CD4-positive, alpha-beta T cell treated with Interleukin-10 for 1 hour (primary cell): Measurements from ENCODE around the gene PES1.
"Not testable (repeated sequence)": the region's sequence is repeated elsewhere in the genome, so short reads cannot be mapped to it uniquely, and the experiment has no call there.

ENCODE experiments used
- DNase-seq: peaks from one replicate; pipeline ENCODE4 v3.0.0-alpha.2; 2020

PES1 gene

DNA sequence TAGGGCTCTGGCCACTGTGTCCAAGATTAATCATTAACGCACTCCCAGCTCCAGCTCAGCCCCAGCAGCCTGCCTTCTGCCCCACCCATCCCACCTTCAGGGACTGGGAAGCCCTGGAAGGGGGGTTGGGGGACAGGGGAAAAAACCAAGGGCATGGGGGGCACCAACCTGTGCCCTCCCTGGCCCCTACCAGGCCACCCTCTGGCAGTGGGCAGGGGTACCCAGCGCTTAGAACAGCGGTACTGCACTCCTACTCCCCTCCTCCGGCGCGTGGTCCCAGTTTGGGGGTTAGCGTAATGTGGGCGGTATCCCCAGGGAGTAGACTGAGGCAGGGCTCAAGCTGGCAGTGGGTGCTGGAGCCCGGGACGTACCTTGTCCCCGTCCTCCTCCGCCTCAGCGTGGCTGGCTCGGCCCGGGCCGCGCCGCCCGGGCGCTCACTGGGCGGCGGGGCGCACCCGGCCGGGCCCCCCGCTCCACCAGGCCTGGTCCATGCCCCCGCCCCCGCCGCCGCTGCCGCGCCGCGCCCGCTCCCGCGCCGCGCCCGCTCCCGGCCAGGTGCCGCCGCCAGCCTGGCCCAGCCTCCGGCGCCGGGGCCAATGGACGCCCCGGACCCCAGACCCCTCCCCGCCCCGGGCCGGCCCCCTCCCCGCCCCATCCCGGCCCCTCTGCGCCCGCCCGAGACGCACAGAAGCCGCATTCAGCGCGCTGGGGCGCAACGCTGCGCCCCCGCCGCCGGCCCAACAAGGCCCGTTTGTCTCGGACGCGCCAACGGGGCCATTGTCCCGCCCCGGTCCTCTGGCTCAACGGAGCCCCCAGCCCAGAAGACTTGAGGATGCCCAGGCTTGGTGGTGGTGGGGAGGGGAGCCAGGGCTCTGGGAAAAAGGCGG lies 17.4 kb downstream of the PES1 start, which contains the start of gene GAL3ST1:
TSS of gene GAL3ST1 (minus strand) at position 571 of the 887 bp plus-strand sequence. CDS start 17,273 bp downstream, outside the sequence.
- no peak for DNase-seq

DNA sequence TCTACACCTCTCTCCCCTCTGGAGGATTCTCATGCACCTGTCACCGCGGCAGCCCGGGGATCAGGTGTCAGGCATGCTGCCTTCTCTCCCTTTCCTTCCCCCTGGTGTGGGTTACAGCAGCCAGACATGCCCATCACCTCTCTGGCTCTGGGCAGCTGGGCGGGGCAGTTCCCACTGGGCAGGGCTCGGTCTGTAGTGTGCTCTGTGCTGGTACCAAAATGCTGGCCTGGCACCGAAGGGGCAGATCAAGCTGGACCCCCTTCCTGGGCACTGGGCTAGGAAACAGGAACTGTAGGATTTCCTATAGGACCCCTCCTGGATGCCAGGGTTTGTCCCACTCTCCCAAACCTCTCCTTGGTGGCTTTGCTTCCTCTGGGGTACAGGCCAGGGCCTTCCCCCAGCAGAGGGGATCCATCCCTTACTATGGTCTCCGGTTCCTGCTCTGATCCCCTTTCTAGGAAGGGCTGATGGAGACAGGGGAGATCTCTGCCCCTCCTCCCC lies 18.1 kb downstream of the PES1 start:
- DNase-seq: no peak

DNA sequence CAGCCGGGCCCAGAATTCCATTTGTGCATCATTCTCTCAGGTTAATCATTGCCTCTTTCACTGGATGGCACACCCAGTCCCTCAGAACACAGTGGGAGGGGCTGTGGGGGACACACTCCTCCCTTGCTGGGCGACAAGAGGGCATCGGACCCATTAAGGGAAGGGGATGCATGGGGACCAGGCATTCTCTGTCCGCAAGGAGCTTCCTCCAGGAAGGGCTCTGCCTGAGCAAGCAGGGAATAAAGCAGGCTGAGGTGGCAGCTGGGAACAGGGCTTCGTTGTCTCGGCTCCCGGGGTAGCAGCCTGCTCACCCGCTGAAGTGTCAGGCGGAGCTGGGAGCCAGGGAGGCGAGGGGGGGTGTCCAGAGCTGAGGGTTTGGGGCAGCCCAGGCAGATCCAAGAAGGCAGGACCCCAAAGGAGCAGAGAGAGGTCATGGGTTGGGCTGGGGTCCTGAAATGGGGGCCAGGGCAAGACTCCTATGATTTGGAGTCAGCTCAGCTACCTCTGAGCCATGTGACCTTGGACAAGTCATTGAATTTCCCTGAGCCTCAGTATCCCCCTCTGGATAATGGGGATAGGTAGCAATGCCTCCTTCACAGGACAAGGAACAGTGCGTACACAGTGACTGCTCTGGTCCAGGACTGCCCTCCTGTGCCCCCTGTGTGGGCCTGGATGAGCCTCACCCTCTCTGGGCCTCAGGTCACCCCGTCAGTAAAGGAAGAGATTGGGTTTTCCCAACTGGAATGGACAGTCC lies 18.7 kb downstream of the PES1 start:
- no peak for DNase-seq

DNA sequence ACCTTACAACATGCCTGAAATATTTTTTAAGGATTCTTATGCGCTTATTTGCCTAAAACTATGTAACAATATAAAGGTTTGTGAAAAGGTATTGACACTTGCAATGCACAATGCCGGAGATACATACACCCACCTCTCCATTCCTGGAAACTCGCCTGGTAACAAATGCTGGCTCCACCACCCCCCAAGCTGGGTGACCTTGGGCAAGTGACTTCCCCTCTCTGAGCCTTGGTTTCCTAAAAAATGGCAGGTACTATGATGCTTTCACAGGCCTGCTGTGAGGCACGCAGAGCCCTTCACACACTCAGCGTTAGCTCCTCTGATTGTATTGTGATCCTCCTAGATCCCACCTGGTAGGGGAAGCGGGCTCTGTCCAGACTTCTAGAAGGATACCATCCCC lies 19.5 kb downstream of the PES1 start:
- DNase-seq: no peak

DNA sequence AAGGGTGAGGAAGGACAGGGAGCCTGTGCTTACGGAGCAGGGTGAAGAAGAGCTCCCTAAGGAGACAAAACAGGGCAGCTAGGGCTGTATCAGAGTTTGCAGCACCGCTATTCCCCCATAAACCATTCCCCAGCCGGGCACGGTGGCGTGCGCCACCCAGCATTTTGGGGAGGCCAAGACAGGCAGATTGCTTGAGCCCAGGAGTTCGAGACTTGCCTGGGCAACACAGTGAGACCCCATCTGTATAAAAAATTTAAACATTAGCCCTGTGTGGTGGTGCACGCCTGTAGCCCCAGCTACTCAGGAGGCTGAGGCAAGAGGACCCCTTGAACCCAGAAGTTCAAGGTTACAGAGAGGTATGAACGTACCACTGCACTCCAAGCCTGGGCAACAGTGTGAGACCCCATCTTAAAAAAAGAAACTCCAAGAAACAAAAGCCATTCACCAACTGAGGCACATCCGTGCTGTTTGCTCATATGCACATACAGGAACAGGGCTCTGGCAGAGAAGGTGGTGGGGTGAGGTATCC lies 22.0 kb downstream of the PES1 start:
- no peak for DNase-seq

DNA sequence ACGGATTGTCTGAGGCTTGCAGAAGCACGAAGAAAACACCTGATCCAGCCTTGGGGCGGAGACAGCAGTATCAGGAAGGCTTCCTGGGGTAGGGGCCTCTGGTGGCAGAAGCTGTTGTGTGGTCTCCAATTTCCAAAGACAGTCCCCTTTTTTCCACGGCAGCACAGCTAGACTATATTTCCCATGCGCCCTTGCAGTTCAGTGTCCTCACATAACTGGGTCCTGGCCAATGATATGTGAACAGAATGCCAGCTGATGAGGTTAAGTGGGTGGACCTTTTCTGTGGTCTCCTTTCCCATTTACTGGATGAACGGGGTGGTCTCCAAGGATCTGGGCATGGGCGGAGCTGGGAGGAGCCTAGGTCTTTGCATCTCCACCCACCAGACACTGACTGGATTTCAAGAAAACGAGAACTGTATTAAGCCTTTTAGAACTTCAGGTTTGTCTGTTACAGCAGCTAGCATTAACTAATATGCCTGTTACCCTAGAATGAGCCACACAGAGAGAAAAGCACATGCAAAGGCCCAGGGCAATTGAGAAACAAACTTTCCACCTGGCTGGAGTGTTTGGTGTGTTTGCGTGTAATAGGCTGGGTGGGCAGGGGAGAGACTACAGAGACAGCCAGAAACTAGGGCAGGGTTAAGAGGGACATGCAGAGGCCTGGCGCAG lies 23.4 kb downstream of the PES1 start:
- no peak for DNase-seq

DNA sequence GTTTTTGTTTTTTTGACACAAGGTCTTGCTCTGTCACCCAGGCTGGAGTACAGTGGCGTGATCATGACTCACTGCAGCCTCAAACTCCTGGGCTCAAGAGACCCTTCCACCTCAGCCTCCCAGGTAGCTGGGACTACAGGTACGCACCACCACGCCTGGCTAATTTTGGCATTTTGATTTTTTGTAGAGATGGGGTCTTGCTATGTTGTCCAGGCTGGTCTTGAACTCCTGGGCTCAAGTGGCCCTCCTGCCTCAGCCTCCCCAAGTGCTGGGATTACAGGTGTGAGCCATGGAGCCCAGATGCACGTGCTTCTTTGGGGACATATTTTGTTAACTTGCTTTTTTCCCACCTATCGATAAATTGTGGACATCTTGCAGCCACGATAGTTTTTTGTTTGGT lies 24.4 kb downstream of the PES1 start:
- DNase-seq: not testable (repeated sequence)

DNA sequence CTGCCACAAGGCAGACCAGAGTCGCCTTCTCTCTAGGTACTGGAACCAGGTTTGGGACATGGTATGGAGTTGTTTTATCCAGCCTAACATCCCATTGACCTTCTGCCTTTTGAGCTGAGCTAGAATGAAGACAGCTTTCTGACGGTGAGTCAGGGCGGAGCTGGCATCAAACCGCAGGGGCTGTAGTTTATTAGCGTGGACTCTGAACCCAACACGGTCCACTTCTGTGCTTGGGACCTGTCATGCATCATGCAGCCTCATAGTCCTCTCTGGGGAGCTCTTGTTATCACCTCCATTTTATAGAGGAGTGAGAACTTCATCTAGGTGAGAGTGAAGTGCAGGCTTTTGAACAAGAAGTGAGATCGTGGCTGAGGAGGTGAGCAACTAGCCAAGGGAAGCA lies 25.6 kb downstream of the PES1 start:
- no peak for DNase-seq

DNA sequence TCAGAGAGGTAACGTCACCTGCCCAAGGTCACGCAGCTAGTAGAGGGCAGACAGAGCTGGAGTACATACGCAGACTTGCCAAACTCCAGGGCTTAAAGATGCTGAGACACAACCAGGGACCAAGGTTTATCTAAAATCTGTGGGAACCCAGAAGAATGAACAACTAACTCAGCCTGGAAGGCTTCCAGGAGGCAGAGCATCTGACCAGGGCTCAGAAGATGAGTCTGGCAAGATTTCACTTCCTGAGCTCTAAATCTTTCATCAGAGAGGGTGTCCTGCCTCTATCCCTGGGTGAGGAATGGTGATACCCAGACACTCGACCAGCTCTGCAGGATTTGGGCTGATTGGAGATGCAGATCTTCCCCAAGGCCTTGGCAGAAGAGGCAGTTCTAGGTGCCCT lies 26.4 kb downstream of the PES1 start:
- DNase-seq: no peak

DNA sequence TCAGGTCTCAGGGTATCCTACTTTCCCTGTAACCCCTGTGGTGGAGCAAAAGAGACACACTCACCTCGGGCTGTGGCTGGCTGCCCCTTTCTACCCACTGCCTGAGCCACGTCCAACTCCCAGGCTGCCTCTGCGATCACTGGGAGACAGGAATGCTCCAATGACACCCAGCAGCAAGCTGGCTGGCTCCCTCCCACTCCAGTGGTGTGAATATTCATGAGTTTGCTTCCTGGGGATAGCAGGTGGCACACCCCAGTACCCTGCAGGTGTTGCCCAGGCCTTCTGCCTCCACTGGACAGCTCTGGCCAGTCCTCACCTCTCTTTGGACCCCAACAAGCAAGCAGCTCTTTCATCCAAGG lies 27.0 kb downstream of the PES1 start:
- no peak for DNase-seq

DNA sequence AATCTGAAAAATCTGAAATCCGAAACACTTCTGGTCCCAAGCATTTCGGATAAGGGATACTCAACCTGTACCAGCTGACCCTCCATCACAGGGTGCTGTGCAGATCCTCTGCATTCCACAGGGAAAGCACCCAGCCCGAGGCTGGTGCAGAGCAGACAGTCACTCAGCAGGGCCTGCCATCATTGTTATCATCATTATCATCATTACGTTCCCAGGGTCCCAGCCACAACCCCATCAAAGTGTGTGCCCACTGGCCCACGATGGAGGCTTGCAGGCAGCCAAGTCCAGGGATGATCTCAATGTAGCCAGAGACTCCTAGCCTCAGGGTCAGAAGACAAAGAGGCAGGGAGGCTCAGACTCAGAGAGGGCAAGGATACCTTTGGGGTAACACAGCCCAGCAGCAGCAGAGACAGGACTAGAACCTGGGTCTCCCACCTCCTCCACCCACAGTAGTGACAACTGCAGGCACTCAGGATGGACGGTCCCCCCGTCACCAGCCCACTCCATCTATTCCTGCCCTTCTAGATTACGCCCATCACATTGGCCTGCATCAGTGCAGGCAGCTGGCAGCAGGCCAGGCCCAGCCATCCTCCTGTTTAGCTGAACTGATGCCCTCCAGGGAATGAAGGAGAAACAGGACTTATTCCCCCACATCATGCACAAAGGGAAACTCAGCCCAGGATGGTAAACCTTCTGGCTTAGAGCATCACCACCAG lies 27.5 kb downstream of the PES1 start:
- DNase-seq: no peak

DNA sequence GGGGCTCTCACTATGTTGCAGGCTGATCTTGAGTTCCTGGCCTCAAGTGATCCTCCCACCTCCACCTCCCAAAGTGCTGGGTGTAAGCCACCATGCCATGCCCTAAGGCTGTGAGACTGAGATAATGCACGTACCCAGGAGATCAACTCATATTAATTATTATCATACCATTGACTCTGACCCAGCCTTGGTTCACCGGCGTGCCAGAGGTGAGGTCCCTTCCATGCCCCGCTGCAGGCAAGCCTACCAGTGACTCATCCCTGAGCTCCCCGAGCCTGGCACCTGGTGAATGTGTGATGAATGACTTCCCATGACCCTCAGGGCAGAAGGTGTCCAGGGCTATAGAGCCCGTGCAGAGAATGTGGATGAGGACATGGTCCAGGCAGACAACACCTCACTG lies 29.3 kb downstream of the PES1 start:
- no peak for DNase-seq

DNA sequence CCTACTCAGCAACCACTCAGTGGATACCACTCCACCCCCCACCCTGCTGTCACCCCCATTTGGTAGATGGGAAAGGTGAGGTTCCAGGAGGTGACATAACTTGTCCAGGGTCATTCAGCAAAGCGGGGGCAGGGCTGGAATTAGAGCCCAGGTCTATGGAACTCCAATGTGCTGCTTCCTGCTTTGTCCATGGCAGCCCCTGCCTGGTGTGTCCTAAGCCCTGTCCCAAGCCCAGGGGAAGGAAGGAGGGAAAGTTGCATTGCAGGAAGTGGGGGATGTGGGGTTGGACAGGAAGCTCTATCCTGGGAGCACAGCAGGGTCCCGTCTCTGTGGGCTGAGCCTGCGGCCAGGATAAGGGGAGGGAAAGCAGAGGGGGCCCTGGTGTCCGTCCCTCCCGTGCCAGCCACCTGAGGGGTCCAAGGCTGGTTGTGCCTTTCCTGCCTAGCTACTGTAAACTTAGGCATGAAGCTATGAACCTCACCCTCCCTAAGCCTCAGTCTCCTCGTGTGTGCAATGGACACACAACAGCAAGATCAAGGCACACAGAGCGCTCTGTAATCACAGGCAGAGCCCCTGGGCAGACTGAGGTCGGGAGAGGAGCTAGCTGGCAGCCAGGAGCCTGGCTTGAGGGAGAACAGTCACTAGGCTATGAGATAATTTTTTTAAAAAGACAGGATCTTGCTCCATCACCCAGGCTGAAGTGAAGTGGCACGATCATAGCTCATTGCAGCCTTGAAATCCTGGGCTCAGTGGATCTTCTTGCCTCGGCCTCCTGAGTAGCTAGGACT lies 30.1 kb downstream of the PES1 start:
- DNase-seq: no peak

DNA sequence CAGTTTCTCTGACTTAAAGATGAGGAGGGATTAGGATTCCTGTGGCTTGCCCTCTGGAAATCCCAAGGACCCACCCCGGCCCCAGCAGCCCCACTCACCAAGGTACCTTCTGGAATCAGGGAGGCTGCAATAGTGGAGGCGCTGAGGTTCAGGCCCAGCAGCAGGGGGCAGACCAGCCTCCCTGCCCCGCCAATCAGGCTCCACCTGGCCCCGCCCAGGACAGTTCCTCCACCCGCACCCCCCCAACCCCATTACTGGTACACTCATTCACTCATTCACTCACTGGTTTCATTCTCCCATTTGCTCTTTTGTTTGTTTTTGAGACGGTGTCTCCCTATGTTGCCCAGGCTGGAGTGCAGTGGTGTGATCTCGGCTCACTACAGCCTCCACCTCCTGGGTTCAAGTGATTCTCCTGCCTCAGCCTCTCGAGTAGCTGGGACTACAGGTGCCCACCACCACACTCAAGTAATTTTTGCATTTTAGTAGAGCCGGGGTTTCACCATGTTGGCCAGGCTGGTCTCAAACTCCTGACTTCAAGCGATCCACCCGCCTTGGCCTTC lies 31.0 kb downstream of the PES1 start:
- DNase-seq: not testable (repeated sequence)

DNA sequence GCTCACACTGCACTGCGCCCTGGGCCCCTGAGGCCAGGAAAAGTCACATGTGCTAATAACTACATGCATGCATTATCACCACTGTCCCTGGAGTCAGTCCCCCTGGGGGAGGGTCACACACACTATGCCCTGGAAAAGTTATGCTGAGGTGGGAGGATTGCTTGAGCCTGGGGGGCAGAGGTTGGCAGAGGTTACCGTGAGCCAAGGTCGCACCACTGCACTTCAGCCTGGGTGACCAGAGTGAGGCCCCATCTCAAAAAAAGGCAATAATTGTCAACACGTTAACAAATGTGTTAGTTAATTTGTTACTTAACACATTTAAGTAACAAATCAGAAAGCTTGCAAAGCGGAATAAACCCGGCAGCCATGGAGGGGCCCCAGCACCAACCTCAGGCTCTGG lies 31.8 kb downstream of the PES1 start:
- no peak for DNase-seq

DNA sequence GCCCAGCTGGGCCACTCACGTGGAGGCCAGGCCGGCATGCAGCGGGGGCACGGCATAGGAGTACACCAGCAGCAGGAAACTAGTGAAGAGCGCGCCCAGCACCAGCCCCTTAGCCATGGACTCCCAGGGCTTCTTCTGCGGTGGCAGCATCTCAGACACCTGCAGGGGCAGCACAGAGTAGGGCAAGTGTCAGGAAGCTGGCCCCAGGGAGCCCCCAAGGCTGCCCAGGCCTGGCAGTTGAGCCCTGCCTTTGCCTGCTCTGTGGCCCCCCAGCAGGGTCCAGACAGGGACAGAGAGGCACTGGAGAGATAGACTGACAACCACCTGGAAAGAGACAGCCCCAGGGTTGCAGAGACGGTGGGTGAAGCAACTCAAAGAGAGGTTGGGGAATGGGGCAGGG lies 34.5 kb downstream of the PES1 start:
- no peak for DNase-seq

DNA sequence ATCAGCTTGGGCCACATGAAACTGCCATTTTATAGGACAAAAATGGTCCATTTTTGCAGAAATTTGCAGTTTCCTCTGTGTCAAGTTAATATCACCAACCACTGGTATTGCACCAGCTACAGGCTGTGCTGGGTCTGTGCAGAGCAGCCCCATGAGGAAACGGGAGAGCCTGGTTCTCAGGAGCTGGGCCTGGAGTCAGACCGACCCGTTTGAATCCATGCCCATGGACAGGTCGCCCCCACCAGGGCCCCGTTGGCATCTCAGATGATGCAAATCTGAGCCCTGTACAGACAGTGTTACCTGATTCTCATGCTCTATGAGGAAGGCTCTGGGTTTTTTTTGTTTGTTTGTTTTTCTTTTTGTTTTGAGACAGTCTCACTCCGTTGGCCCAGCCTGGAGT lies 35.3 kb downstream of the PES1 start:
- DNase-seq: no peak

DNA sequence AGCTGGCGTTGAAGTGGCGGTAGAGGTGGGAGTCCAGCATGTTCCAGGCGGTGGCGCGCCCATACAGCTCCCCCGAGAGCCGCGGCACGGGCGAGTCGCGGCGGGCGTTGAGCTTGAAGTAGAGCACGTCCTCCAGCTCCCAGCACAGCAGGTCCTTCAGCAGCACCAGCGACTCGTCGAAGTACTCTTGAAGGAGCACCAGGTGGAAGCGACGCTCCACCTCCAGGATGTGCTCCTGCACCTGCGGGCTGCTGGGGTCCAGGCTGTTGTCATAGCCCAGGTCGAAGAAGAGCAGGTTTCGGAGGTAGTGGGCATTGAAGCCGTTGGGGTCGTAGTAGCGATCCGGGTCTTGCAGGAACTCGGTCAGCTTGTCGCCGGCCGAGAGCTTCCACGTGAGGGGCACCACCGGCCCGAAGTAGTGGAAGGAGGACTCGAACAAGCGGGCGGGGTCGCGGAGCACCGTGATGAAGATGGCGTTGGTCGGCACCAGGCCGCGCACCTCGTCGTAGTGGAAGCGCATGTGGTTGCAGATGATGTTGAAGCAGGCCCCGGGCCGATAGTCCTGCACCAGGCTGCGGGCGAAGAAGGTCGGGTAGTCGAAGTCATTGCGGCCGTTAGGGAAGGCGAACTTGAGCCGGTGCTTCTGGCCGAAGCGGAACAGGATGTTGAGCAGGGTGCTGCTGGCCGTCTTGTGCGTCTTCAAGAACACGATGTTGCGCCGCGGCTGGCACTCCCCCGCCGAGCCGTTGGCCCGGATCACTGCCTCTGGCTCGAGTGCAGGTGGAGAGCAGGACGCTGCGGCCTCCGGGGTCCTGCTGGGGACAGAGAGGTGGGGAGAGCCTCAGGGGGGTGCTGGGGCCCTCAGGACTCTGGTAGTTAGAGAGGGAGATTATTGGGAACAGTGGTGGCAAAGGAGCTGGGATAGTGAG lies 36.2 kb downstream of the PES1 start:
- DNase-seq: no peak

DNA sequence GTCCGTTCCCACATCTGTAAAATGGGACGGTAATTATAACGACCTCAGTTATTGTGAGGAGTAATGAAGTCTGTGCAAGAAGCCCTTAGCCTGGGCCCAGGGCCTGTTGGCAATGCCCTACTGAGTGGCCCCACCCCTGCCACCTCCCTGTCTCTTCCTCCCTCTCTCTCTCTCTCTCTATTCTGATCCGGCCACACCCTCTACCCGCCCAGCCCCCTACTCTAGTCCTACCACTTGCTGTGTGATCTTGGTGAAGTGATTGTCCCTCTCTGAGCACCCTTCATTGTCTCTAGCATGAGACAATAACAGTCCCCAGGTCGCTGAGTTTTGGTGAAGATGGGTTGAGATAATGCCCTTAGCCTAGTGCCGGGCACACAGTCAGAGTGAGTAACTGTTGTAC lies 37.7 kb downstream of the PES1 start:
- DNase-seq: no peak

DNA sequence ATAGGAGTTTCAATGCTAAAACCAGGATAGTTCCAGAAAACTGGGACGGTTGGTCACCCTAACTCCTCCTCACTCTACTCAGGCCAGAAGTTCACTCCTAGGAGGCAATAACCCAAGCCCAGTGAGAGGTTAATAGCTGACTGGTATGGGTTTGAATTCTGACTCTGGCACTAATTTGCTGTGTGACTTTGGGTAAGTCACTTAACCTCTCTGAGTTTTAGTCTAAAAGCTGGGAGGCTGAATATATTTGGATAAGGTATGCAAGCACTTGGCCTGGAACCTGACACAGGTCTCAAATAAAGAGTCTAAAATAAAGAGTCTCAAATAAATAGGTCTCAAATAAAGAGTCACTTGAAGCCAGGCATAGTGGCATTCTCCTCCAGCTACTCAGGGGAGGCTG lies 39.0 kb downstream of the PES1 start:
- no peak for DNase-seq
